Panc1 (cell line): ENCODE results near the gene RRN3. TPM values are rescaled to one million over a fixed set of nuclear protein-coding genes. Genes with fewer than 3 reads are reported as not detected.

Source experiments
- ATAC-seq: fragments of 200-7000 bp; cut with Tn5 transposase; 2 replicates; pipeline ENCODE4 v1.9.1; 2020; ENCODE audit warnings: mild to moderate bottlenecking, moderate library complexity
- BruUV-seq: library from RNA; stranded (reverse); fragments of 400-500 nt; replicated peaks from 2 replicates; lab custom pipeline; 2021; lab: Mats Ljungman, UMichigan
- CTCF ChIA-PET: fragments of 300-600 bp; sonication (Branson Sonifier 250); formaldehyde crosslinking; loops from one replicate; lab custom pipeline; 2022; ENCODE audit warnings: antibody characterized with exemption; lab: Charles Lee
- POLR2A ChIA-PET: fragments of 300-600 bp; sonication (Branson Sonifier 250); formaldehyde crosslinking; loops from one replicate; lab custom pipeline; 2022; ENCODE audit warnings: antibody characterized with exemption; lab: Charles Lee
- DNase-seq: peaks from one replicate; pipeline ENCODE4 v3.0.0-alpha.2; 2010; ENCODE audit warnings: low read depth, low spot score
- H3K27ac ChIP-seq: 2 replicates; pipeline ENCODE4 v1.5.1; 2011; ENCODE audit warnings: mild to moderate bottlenecking, low read length, inconsistent platforms
- H3K27me3 ChIP-seq: fragments of 200-500 bp; sonication (Bioruptor generic); 2 replicates; pipeline ENCODE4 v1.6.0; 2014; ENCODE audit warnings: low read length, inconsistent platforms; ENCODE audit not compliant: control insufficient read depth, insufficient read depth
- H3K36me3 ChIP-seq: fragments of 200-500 bp; sonication (Bioruptor generic); 2 replicates; pipeline ENCODE4 v1.5.1; 2014; ENCODE audit warnings: inconsistent platforms, mild to moderate bottlenecking, low read length, moderate library complexity; ENCODE audit not compliant: control insufficient read depth, insufficient read depth
- H3K4me1 ChIP-seq: 2 replicates; pipeline ENCODE4 v1.5.1; 2011; ENCODE audit warnings: inconsistent platforms, mild to moderate bottlenecking, low read length, moderate library complexity; ENCODE audit not compliant: control insufficient read depth, insufficient read depth
- H3K4me3 ChIP-seq, 2 experiments: 2 replicates each; pipeline ENCODE4 v1.5.1; 2011 to 2012; ENCODE audit warnings: low read depth in 2 of 2, low read length in 2 of 2, mild to moderate bottlenecking in 2 of 2, inconsistent platforms in 1 of 2, moderate library complexity in 1 of 2
- H3K9me3 ChIP-seq: fragments of 200-500 bp; sonication (Bioruptor generic); 2 replicates; pipeline ENCODE4 v1.5.1; 2014; ENCODE audit warnings: low read depth, mild to moderate bottlenecking, inconsistent platforms, low read length, moderate library complexity; ENCODE audit not compliant: control insufficient read depth, insufficient read depth
- CTCF ChIP-seq: fragments of 450-650 bp; IDR thresholded peaks from 2 replicates; pipeline ENCODE4 v1.5.1; 2017; ENCODE audit warnings: mild to moderate bottlenecking
- POLR2AphosphoS5 ChIP-seq: IDR thresholded peaks from 2 replicates; pipeline ENCODE4 v1.6.1; 2012; ENCODE audit warnings: mild to moderate bottlenecking, low read depth, low read length, moderate library complexity
- REST ChIP-seq, 2 experiments: IDR thresholded peaks; 2 replicates each; pipeline ENCODE4 v1.6.1; 2011 to 2012; ENCODE audit warnings: low read depth in 2 of 2, control low read depth in 1 of 2, low read length in 1 of 2, mild to moderate bottlenecking in 1 of 2, moderate library complexity in 1 of 2; ENCODE audit not compliant: insufficient read depth in 1 of 2
- SIN3A ChIP-seq: IDR thresholded peaks from 2 replicates; pipeline ENCODE4 v1.6.1; 2012; ENCODE audit warnings: low read depth, mild to moderate bottlenecking, low read length, moderate library complexity, borderline replicate concordance; ENCODE audit not compliant: insufficient read depth
- TCF7L2 ChIP-seq: IDR thresholded peaks from 2 replicates; pipeline ENCODE4 v1.6.1; 2011; ENCODE audit warnings: mild to moderate bottlenecking, low read depth, low read length, inconsistent platforms
- in situ Hi-C: cut with HindIII; loops from 2 replicates; pipeline ENCODE4 v1.10.0; 2016; ENCODE audit warnings: low sequenced_read_pairs, low pct_unique_long_range_greater_than_20kb
- intact Hi-C: fragments of 100-400 bp; cut with micrococcal nuclease; formaldehyde crosslinking; loops from one replicate; pipeline ENCODE4 v1.10.0; 2022; ENCODE audit not compliant: unreplicated experiment
- total RNA-seq: library from RNA; stranded (reverse); gene quantifications from one replicate; pipeline ENCODE4 v1.2.1, GENCODE V29; 2021; ENCODE audit not compliant: unreplicated experiment

The RRN3 gene
- total RNA-seq, 1 experiment from 2014 or later = 66.0 TPM

GRCh38 chr16:15038689-15039088, 55.4 kb downstream of the RRN3 start:
- Histone ChIP-seq H3K36me3 (peaks cover 24% of the 10 kb centered on the region), H3K4me3 (no peak overlapping the region), H3K9me3 (no peaks in the 10 kb centered on the region), H3K27ac (no peak overlapping the region), H3K27me3 (no peaks in the 10 kb centered on the region), H3K4me1 (no peaks in the 10 kb centered on the region)
- DNase-seq (no peak), ATAC-seq (no peak)
- ChIA-PET POLR2A (no interaction called here), CTCF (no interaction called here)
- no TSS peak for BruUV-seq
- TF ChIP-seq POLR2AphosphoS5 (no peak), CTCF (no peak), REST (IDR thresholded peaks at IDR 0.05; ENCODE audit: insufficient read depth in 1 of 2, low read depth in 2 of 2, low read length in 1 of 2) (no peak), SIN3A (no peak), TCF7L2 (no peak)
- in situ Hi-C loops = no loop called here
- intact Hi-C loops = no loop called here

GRCh38 chr16:15037745-15038144, 56.3 kb downstream of the RRN3 start:
- no peaks in the 10 kb centered on the region for H3K27me3 ChIP-seq
- H3K4me3 ChIP-seq = no peak overlapping the region
- H3K4me1 ChIP-seq = no peaks in the 10 kb centered on the region
- intact Hi-C loops = no loop called here
- no peak overlapping the region for H3K27ac ChIP-seq
- ChIA-PET CTCF (interaction anchor here (0.6 kb wide), 1 partner anchor 34 kb away, joined by 4 read pairs; no protein-coding TSS in a partner anchor), POLR2A (no interaction called here)
- TSS peak; percentile 73 for BruUV-seq
- in situ Hi-C loops = no loop called here
- TF ChIP-seq POLR2AphosphoS5 = no peak
- TF ChIP-seq REST (IDR thresholded peaks at IDR 0.05; ENCODE audit: insufficient read depth in 1 of 2, low read depth in 2 of 2, low read length in 1 of 2) = no peak
- no peak for TF ChIP-seq TCF7L2
- no peak for TF ChIP-seq SIN3A
- no peak for TF ChIP-seq CTCF
- ATAC-seq (no peak), DNase-seq (no peak)
- peaks cover 24% of the 10 kb centered on the region for H3K36me3 ChIP-seq
- no peaks in the 10 kb centered on the region for H3K9me3 ChIP-seq
